Lung microvascular endothelial cell (primary cell): ENCODE data around the gene CDKN2AIP. TPM values are rescaled to one million over a fixed set of nuclear protein-coding genes. Genes with fewer than 3 reads are reported as not detected.
"Not testable (repeated sequence)": the region's sequence is repeated elsewhere in the genome, so short reads cannot be mapped to it uniquely, and the experiment has no call there.

Experiments used
- DNase-seq, 2 donors: peaks; one replicate each; pipeline versions ENCODE4 v3.0.0 to v3.0.0-alpha.2; 2010; ENCODE audit warnings: low read depth in 2 of 2
- total RNA-seq: library from RNA; depleted of rRNA; stranded (reverse); fragments of >200 nt; gene quantifications from 2 replicates; pipeline ENCODE4 v1.2.1, GENCODE V29; 2014

Gene CDKN2AIP
- total RNA-seq, 1 donor from 2014 or later, result 13.7 TPM

DNA sequence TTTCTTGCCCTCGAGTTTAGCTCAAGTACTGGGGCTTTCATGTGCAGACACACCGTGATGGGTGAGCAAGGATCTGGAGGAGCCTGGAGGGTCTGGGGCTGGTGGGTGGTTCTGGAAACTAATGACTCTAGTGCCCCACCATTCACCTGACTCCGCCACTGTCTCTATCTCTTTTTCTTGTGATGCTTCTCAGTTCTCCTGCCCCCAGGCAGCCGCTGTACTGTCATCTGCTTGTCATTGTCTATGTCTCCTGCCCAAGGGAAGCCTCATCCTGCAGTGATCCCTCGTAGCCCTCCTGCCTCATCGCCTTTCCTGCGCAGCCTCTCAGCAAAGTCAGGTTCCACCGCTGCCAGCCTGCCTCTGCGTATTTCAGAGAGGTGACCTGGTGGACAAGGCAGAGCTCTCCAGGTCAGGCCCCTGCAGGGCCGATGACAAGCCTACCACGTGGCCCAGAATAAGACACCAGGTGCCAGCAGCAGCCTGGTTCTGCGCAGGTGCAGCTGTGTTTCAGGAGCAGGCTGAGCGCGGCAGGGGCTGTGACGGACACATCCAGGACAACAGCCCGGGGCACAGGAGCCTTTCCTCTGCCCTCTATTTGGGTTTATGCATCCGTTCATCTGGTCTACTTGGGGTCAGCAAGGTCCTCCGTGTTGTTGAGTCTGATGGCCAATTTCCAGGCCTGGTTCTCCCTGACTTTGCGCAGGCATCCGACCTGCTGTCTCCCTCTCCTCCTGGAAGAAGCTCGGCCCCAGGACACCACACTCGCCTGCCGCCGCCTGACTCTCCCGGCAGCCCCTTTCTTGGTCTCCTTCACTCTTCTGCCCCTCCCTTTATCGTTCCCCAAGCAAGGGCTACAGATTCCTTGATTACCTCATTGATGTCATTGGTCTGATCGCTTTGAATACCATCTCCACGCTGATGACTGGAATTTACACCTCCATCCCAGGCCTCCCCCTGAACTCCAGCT is 30.9 kb upstream of the CDKN2AIP start:
- DNase-seq, result no peak

DNA sequence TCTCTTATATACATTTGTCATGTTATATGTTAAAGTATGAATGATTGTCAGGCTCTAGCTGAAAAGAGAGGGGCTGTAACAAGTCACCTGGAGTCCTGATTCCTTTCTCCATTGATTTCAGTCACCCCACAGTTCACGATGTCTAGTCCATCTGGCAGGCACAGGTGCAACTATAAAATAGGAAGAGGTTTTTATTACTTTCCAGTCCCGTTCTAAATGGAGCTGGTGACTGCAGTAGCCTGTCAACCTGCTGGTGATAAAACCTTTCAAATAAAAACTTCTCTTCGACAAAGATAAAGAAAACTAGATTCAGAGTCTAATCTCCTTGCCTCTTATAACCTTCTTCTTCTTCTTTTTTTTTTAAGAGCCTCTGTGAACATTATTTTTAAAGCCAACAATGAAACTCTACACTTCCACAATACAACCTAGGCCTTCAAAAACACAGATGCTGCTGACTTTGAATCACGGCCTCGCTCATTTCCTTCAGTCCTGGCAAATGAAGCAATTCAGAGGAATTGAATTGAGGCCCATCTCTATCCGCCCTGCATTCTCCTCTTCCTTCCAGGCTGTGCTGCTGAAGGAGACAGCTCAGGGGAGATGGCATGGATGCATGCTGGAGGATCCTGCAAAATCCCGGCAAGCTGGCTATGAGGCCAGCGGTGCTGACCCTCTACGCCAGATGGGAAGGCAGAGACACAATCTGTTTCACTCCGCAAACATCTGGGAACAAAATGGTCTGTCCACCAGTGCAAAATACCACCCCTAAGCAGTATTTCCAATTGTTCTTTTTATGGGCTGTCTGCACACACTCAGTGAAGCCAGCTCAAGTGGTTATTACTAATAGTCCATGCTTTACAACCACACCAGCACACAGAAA is 27.3 kb upstream of the CDKN2AIP start:
- peak in 1 of 2 donors; percentile 16 for DNase-seq

DNA sequence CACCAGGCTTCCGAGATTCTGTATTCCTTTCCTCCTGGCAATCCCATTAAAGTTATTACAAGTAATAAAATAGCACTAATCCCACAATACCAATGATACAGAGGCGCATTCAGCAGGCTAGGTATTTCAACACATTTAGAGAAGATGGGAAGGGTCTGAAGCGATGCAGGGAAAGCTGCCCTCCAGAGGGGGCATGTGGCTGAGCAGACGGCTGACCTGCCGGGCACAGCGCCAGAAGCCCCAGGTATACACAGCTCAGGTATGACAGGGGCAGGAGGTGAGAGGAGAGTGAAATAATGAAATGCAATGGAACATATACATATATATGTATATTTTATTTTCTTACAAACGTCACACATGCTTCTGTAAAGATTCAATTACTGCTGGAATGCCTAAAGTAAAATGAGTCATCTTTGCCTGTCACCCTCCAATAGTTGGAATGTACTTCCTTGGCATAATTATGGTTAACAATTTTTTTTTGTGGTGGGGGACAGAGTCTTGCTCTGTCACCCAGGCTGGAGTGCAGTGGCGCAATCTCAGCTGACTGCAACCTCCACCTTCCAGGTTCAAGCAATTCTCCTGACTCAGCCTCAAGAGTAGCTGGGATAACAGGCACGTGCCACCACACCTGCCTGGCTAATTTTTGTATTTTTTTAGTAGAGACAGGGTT is 21.3 kb upstream of the CDKN2AIP start:
- DNase-seq, result peak in 1 of 2 donors; percentile 28

DNA sequence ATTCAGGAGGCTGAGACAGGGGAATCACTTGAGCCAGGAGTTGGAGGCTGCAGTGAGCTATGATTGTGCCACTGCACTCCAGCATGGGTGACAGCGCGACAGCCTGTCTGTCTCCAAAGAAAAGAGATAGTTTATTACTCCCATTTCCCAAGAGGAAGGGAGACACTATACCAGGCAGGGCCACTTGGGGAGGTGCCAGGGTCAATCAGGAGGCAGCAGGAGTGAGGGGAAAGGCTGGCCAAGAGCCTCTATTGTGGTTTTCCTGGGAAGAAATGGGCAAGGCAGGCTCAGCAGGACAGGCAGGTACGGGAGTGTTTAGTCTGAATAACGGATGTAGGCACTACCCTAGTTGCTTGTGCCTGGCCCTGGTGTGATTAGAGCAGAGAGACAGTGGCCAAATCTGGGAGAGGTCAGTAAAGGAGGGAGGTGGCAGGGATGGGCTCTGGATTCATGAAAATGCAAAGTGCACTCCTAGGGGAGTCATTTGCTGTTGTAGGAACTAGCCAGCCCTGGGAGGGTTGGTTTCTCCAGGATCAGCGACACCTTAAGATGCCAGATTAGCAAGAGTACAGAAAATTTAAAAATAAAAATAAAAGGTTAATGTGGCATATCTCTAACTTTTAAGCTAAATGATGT is 20.2 kb upstream of the CDKN2AIP start:
- DNase-seq, result no peak

DNA sequence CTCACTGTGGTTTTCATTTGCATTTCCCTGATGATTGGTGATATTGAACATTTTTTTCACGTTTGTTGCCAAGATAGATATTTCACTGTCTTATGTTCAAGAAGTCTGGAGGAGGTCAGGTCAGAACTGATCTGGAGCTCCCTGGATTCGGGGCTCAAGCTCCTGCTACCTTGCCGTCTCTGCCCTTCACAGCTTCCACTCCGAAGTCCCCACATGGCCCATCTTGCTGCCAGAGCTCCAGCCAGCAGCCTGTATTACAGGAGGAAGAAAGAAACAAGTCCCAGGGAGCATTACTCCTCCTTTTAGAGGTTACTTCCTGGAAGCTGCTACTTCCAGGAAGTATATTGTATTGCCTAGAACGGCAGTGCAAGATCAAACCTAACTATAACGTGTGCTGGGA is 17.9 kb upstream of the CDKN2AIP start:
- DNase-seq, result no peak

DNA sequence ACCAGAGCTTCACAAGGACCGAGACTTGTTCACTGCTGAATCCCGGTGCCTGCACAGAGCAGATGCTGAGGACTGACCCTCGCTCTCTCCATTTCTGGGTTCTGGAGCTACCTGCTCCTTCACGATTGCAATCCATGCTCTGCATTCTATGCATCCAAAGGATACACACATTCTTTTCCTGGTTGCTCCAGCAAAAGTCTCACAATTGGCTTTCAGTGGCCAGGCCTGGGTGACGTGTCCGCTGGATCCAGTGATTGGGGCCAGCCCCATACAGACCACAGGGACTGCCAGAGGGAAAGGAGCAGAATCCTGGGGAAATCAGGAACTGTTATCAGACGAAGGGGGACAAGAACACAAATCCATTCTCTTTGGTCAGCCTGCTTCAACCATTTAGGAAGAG is 14.9 kb upstream of the CDKN2AIP start:
- DNase-seq, result no peak

DNA sequence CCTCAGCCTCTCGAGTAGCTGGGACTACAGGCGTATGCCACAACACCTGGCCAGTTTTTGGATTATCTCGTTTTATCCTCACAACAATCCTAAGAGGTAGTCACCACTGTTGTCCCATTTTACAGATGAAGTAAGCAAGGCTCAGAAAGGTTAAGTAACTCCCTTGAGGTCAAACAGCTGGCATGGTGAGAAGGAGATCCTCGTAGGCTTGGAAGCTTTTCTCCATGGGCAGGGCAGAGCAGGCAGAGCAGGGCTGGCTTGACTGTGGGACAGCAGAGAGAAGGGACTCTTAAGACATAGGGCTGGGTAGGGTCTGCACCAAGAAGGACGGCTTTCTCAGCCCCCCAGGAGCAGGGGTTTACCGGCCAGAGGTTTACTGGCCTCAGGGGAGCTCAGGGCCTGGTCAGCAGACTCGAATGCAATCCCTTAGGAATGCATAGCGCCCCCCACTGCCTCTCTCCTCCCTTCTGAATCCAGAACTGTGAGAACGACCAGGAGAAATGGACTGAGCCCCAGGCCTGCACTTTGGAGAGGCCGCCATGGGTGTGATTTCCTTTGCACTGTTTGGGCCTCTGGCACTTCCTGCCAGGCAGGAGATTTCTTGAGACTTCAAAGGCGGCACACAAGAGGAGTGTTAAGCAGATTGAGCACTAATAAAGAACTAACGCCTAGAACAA is 14.0 kb upstream of the CDKN2AIP start:
- DNase-seq, result peak in 1 of 2 donors; percentile 46

DNA sequence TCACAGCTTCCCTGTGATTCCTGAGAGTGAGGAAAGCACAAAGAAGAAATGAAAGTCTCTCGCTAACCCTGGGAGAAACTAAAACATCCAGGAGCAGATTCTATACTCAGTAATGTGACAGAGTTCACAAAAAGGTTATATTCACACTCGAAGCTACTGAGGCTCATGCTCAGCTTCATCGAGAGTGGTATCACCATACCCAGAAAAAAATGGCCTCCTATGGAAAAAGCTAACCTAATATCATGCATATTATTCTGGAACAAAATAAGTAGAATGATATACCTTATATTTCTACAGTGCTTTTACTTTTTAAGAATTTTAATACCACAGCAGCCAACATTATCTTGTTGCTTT is 13.5 kb upstream of the CDKN2AIP start:
- no peak for DNase-seq

DNA sequence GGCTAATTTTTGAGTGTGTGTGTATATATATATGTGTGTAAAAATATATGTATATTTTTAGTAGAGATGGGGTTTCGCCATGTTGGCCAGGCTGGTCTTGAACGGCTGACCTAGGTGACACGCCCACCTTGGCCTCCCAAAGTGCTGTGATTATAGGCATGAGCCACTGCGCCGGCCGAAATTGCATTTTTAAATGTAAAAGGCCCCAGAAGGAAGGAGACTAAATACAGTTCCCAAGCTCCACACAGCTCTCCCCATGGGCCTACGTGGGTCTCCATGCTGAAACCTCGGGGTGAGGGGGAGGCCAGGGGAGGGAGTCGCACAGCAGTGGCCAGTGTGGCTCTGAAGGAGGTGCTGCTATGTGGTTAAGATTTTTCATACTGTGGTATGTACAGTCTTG is 12.8 kb upstream of the CDKN2AIP start:
- no peak for DNase-seq

DNA sequence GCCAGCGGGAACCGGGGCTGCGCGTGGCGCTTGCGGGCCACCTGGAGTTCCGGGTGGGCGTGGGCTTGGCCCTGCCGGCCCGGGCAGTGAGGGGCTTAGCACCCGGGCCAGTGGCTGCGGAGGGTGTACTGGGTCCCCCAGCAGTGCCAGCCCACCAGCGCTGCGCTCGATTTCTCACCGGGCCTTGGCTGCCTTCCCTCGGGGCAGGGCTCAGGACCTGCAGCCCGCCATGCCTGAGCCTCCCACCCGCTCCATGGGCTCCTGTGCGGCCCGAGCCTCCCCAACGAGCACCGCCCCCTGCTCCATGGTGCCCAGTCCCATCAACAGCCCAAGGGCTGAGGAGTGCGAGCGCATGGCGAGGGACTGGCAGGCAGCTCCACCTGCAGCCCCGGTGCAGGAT is 11.3 kb upstream of the CDKN2AIP start:
- not testable (repeated sequence) for DNase-seq

DNA sequence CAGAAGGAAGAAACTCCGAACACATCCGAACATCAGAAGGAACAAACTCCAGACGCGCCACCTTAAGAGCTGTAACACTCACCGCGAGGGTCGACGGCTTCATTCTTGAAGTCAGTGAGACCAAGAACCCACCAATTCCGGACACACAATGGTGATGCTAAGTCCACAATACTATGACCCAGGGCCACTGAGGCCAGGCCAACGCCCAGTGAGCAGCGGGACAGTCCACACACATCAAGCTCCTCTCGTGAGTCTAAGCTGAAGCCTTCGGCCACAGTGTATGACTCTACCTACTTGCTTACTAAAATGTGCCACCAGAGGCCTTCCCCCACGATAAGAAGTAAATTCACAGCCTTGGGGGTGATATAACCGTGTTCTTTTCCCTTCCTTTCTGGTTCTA is 10.2 kb upstream of the CDKN2AIP start:
- no peak for DNase-seq

DNA sequence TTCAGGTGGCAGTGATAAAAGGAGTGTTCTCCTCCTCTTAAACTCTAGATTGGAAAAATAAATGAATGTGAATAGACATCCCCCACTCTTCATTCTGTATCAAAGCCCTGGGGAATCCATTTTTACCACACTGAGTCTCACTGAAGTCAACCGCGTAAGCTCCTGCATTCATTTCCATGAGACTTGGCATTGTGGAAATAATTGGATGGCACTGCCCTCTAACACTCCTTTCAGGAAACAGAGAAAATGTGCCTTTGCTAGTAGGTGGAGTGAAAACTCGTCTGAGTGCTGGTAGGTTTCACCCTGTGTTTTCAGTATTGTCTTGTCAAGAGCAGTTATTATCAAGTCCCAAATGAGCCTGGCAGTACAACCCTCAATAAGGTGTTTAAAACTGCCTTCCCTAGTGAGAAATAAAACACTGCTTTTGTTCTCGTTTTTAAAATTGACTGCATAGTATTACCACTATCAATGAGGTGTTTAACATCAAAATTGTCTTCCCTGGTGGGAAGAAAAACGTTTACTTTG is 9.7 kb upstream of the CDKN2AIP start:
- no peak for DNase-seq

DNA sequence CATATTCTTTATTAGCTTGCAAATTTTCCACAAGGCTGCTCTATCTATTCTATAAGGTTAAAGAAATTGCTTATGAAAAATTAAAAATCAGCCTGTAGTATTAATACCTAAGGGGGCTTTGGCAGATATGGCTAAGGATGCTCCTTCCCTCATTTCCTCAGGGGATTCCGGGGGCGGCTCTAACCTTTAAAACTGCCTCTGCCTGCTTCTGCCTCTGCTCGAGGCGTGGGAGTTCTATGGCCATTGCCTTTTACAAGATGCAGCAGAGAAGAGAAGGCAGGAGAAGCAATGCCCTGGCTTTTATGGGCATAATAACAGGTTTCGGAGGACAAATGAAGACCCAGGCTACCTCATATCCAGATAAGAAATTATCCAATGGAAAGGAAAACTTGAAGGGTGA is 8.6 kb upstream of the CDKN2AIP start:
- DNase-seq, result no peak

DNA sequence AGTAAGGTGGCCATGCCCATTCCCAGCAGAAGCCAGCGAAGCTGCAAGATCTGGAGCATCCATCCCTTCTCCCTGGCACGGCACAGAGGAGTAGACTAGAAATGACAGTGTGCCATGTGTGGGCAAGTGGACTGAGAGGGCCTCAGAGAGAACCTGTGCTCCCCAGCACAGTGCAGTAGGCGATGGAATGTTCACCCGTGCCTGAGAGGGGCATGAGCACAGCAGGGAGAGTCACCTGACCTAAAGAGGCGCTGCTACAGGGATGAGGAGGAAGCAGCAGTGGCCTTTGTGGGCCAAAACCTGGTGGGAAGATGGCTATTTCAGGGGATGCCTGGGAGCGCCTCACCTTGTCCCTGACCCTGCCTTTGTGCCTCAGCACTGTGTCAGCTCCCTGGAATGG is 8.0 kb upstream of the CDKN2AIP start:
- no peak for DNase-seq

DNA sequence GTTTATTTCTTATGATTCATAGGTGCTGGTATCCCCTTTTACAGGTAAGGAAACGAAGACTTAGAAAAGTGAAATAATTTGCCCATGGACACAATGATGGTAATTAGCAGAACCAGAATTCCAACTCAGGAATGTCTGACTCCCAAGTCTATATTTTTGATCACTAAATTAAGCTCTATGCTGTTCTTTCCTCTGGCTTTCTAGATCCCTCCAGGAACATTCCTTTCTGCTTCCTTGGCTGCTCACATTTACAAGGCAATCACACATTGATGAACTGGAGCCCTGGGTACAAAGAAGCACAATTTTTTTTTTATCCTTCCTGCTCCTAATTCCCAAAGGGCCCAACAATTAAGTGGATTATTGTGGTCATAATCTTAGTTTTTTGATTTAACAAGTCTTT is 7.0 kb upstream of the CDKN2AIP start:
- no peak for DNase-seq

DNA sequence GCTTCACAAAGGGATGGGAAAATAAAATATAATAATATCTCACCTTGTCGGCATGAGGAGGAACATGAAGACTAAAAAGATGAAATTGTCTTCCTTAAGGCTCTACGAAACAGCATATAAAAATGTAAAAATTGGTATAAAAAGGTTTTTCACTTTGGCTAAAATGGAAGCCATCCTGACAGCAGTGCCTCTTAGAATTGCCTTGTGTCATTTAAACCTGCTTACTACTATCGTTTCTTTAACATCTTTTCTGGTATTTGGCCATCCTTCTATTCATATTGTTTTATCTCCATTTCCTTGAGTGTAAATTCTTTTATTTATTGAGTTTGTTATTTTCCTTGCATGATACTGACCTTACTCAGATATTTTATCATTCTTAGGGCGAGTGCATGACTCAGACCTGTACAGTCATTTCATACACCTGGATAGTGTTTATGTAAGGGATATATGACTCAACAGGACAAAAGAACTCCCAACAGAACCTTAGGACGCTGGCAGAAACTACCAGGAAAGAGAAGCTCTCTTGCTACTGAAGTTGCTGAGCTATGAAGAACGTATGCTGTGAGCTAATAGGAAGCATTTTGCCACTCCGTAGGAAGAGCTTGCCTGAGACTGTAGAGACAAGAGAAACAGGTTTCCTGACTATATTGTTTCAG is 5.8 kb upstream of the CDKN2AIP start:
- peak; percentile 31 to 93 for DNase-seq

DNA sequence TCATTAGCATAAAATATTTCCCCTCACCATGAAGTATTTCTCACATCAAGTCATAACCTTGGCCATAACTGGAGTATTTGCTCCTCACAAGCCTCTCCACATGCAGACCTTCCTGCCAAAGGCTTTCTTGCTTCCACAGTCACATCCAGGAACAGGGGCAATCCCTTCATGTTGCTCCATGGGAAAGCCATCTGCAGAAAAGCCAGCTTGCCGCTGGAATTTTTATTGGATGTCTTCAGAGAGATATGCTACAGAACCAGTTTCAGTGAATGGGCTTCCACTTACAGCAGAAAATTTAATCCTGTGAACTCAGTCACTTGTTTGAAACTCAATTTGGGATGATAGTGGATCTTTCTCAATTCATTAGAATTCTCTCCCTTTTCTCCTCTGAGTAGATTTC is 3.2 kb upstream of the CDKN2AIP start:
- DNase-seq, result no peak

DNA sequence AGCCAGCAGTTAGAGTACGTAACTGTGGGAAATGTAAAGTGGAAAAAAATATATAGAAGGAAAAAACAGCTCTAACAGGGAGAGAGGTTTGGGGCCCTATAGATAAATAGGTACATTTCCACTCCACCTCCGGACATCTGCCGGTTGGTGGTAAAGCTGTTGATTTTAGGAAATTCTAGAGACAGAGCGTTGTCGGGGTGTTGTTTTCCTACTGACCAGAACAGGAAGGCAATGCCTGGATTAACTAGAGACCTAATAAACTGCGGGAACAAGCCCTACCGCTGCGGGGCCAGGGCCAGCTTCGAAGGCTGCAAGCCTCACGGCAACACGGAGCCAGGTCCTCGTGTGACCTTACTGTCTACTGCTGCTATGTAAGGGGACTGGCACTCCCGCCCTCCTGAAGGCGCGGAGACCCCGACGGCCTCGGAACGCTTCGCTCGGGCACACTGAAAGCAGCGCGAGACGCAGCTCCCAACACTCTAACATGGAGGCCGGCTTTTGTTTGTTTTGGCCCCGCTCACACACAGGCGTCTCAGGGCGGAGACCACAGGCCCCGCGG is 702 bp upstream of the CDKN2AIP start:
- DNase-seq, result peak in 1 of 2 donors; percentile 74

DNA sequence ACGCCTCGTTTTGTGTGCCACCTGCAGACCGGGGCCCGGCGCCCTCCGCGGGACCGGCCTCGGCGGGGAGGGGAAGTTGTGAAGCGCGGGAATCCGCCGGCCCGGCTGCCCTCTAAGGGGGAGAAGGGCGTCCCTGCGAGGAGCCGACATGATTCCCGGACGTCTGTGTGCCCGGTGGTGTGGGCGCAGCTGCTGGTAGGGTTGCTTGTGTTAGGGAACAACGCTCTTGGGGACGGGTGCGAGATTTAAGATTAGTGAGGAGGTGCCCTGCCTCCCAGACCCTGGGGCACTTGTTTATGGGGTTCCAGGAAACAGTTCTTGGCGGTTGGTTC is 627 bp downstream of the CDKN2AIP start:
- DNase-seq, result peak in 1 of 2 donors; percentile 37

DNA sequence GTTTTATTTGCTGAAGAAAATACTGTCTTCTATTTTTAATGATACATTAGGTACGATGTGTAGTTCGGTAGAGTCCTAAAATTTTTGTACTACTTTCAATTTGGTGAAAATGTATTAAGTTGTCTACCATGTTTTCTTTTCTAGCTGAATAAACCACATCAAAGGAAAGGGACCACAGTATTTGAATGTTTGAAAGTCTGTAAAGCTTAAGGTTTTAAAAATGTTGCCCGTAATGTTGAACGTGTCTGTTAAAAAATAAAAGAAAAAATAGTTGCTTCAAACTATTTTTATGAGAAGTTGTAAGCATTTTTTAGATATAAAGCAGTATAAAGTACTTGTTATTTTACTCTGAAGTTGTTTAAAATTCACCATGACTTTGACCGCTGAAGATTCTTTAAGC is 3.2 kb downstream of the CDKN2AIP start:
- DNase-seq, result no peak
